Measurements from ENCODE around the gene HOXA4.

- TF ChIP-seq SP1 (CRISPR knock-in tag; conservative IDR thresholded peaks at IDR 0.05) (no peak), CREM (CRISPR knock-in tag; IDR thresholded peaks at IDR 0.05) (no peak), CTCF (IDR thresholded peaks at IDR 0.05) (no peak), USF2 (CRISPR knock-in tag; IDR thresholded peaks at IDR 0.05) (no peak), E2F4 (CRISPR knock-in tag; IDR thresholded peaks at IDR 0.05; ENCODE audit: borderline replicate concordance, low read depth) (no peak), JUN (CRISPR knock-in tag; IDR thresholded peaks at IDR 0.05) (no peak), E2F1 (CRISPR knock-in tag; IDR thresholded peaks at IDR 0.05) (no peak), ZNF263 (CRISPR knock-in tag; IDR thresholded peaks at IDR 0.05; ENCODE audit: low read depth) (no peak), MLX (CRISPR knock-in tag; IDR thresholded peaks at IDR 0.05) (no peak), ZBTB43 (CRISPR knock-in tag; IDR thresholded peaks at IDR 0.05) (no peak)
These were observed 2.4 kb upstream of the HOXA4 start for GRCh38 chr7:27132978-27133377.

Measured in WTC11 (cell line).